Neural crest cell (in vitro differentiated cells): ENCODE results near the gene CAPN11. TPM values are rescaled to one million over a fixed set of nuclear protein-coding genes. Genes with fewer than 3 reads are reported as not detected.
A peak's percentile ranks its signal among the peaks of the same experiment; 100 is the strongest.

Experiments
- DNase-seq: peaks from one replicate; pipeline ENCODE4 v3.0.0; 2021; ENCODE audit warnings: low read depth, mixed read lengths, low spot score
- H3K27ac Mint-ChIP-seq: one replicate; pipeline ENCODE4 v1.8.0; 2021; ENCODE audit warnings: mild to moderate bottlenecking, mixed read lengths; ENCODE audit not compliant: unreplicated experiment
- H3K27me3 Mint-ChIP-seq: 2 replicates; pipeline ENCODE4 v1.8.0; 2021; ENCODE audit warnings: low read depth, mild to moderate bottlenecking, mixed read lengths
- H3K36me3 Mint-ChIP-seq: 2 replicates; pipeline ENCODE4 v1.8.0; 2021; ENCODE audit warnings: low read depth, mild to moderate bottlenecking, mixed read lengths
- H3K4me1 Mint-ChIP-seq: 2 replicates; pipeline ENCODE4 v1.8.0; 2021; ENCODE audit warnings: mixed read lengths
- H3K4me3 Mint-ChIP-seq: one replicate; pipeline ENCODE4 v1.8.0; 2021; ENCODE audit warnings: mild to moderate bottlenecking, mixed read lengths
- H3K9me3 Mint-ChIP-seq: 2 replicates; pipeline ENCODE4 v1.8.0; 2021; ENCODE audit warnings: mixed read lengths
- total RNA-seq: library from RNA; stranded (reverse); gene quantifications from 2 replicates; pipeline ENCODE4 v1.2.1, GENCODE V29; 2021
- TF ChIP-seq, protein P1 (sequence below): fragments of 200-600 bp; sonication (generic); conservative IDR thresholded peaks from 2 replicates; pipeline ENCODE4 v1.5.0; 2021; ENCODE audit warnings: antibody characterized with exemption, mild to moderate bottlenecking

CAPN11 gene
- total RNA-seq, 1 donor from 2014 or later, result not detected

DNA sequence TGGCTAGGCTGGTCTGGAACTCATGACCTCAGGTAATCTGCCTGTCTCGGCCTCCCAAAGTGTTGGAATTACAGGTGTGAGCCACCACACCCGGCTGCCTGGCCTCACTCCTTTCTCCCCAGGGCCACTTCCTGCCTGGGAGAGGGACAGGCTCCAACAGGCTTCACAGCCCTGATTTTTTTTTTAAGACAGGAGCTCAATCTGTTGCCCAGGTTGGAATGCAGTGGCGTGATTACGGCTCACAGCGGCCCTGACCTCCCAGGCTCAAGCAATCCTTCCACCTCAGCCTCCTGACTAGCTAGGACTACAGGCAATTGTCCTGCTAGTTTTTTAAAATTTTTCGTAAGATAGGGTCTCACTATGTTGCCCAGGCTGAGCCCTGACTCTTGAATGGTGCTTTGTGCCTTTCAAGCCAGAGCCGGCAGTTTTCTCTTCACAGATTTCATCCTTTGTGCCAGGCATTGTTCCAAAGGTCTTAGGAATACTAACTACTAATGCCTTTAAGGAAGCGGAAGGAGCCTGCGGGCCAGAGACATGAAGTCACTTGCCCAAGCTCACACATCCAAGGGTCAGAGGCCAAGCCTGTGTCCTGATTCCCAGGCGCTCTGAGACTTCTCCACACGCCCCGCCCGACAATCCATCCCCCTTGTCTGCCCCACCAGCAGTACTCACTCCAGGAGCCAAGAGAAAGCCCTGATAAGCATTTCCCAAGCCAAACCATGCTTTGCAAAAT is 19.2 kb downstream of the CAPN11 start:
- DNase-seq, result no peak
- no peaks in the 10 kb centered on the region for H3K36me3 Mint-ChIP-seq
- H3K27me3 Mint-ChIP-seq, result no peaks in the 10 kb centered on the region

DNA sequence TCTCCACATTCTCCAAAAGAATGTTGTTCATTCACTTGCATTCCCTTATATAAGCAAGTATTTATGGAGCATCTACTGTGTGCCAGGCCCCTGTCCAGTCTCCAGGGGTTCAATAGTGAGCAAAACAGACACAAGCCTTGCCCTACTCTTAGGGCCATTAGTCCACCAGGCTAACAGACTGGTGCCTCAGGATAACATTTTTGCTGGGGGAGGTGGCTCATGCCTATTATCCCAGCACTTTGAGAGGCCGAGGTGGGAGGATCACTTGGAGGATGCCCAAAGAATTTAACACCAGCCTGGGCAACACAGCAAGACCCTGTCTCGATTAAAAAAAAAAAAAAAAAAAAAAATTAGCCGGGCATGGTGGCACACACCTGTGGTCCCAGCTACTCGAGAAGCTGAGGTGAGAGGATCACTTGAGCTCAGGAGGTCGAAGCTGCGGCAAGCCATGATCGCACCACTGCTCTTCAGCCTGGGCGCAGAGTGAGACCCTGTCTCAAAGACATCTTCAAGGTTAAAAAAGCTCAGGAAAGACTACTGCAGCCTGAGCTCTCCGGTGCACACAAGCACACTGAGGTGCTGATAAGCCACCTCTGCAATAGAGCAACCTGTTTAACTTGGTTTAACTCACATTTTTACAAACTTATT is 19.9 kb downstream of the CAPN11 start:
- H3K9me3 Mint-ChIP-seq, result no peaks in the 10 kb centered on the region
- H3K36me3 Mint-ChIP-seq, result no peaks in the 10 kb centered on the region
- TF ChIP-seq, protein P1, sequence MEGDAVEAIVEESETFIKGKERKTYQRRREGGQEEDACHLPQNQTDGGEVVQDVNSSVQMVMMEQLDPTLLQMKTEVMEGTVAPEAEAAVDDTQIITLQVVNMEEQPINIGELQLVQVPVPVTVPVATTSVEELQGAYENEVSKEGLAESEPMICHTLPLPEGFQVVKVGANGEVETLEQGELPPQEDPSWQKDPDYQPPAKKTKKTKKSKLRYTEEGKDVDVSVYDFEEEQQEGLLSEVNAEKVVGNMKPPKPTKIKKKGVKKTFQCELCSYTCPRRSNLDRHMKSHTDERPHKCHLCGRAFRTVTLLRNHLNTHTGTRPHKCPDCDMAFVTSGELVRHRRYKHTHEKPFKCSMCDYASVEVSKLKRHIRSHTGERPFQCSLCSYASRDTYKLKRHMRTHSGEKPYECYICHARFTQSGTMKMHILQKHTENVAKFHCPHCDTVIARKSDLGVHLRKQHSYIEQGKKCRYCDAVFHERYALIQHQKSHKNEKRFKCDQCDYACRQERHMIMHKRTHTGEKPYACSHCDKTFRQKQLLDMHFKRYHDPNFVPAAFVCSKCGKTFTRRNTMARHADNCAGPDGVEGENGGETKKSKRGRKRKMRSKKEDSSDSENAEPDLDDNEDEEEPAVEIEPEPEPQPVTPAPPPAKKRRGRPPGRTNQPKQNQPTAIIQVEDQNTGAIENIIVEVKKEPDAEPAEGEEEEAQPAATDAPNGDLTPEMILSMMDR, result no peak
- H3K27ac Mint-ChIP-seq, result no peak overlapping the region
- no peaks in the 10 kb centered on the region for H3K27me3 Mint-ChIP-seq
- H3K4me3 Mint-ChIP-seq, result no peak overlapping the region
- DNase-seq, result no peak
- peaks cover 6% of the 10 kb centered on the region for H3K4me1 Mint-ChIP-seq

More for the DNA sequence above, 19.2 kb downstream of the CAPN11 start:
- no peaks in the 10 kb centered on the region for H3K9me3 Mint-ChIP-seq
- TF ChIP-seq, protein P1, result no peak
- peaks cover 7% of the 10 kb centered on the region for H3K4me1 Mint-ChIP-seq
- H3K27ac Mint-ChIP-seq, result peak overlapping the region; percentile 36
- no peak overlapping the region for H3K4me3 Mint-ChIP-seq

DNA sequence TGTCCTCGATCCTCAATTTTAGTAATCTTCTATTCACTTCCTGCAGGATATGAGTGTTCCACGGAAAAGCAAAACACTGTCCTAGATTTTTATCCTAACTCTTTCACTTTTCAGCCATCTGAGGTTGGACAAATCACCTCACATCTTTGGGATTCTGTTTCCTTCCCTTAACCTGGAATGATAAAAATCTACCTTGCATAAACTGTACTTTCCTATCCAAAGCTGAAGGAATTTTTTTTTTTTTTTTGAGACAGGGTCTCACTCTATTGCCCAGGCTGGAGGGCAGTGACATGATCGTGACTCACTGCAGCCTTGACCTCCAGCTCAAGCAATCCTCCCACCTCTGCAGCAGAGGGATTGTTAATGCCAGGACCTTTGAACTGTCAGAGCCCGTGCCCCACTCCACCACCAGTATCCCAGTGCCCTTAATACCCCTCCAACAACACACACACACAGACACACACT is 20.5 kb downstream of the CAPN11 start:
- Mint-ChIP-seq H3K27ac (no peak overlapping the region), H3K9me3 (no peaks in the 10 kb centered on the region), H3K27me3 (no peaks in the 10 kb centered on the region), H3K36me3 (no peaks in the 10 kb centered on the region), H3K4me3 (no peak overlapping the region), H3K4me1 (peaks cover 6% of the 10 kb centered on the region)
- TF ChIP-seq, protein P1, result no peak
- no peak for DNase-seq

DNA sequence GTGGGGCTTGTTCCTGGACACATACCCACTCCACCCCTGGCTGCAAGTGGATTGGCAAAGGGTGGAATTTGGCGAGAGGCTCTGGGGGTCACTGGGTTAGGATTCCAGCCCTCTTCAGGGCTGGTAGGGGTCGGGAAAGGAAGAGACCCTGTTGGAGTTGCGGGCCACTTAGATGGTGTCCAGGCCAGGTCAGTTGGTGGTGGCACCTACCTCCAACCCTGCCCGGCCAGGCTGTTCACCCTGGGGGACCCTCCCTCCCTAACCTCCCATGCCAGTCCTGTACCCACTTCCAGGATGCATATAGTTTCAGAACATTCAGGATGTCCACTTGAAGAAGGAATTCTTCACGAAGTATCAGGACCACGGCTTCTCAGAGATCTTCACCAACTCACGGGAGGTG is 21.0 kb downstream of the CAPN11 start:
- H3K27me3 Mint-ChIP-seq, result no peaks in the 10 kb centered on the region
- H3K27ac Mint-ChIP-seq, result no peak overlapping the region
- no peaks in the 10 kb centered on the region for H3K36me3 Mint-ChIP-seq
- H3K9me3 Mint-ChIP-seq, result no peaks in the 10 kb centered on the region
- no peak for DNase-seq
- H3K4me3 Mint-ChIP-seq, result no peak overlapping the region
- H3K4me1 Mint-ChIP-seq, result peaks cover 6% of the 10 kb centered on the region
- TF ChIP-seq, protein P1, result no peak

DNA sequence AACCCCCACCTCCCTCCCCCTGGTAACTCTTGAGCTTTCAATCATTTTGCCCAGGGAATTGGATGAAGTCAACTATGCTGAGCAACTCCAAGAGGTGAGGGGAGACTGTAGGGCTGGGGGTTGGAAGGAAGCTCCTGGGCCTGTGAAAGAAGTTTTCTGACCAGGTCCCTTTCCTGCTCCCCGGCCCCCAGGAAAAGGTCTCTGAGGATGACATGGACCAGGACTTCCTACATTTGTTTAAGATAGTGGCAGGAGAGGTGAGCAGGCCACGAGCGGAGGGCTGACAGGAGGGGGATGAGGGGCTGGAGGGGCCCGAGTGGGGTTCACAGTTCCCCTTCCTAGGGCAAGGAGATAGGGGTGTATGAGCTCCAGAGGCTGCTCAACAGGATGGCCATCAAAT is 21.8 kb downstream of the CAPN11 start:
- TF ChIP-seq, protein P1, result no peak
- no peak for DNase-seq
- H3K9me3 Mint-ChIP-seq, result no peaks in the 10 kb centered on the region
- no peaks in the 10 kb centered on the region for H3K36me3 Mint-ChIP-seq
- no peak overlapping the region for H3K27ac Mint-ChIP-seq
- H3K4me3 Mint-ChIP-seq, result no peak overlapping the region
- peaks cover 9% of the 10 kb centered on the region for H3K4me1 Mint-ChIP-seq
- H3K27me3 Mint-ChIP-seq, result no peaks in the 10 kb centered on the region
